ENCODE data around the gene IFITM10.

The IFITM10 gene

GRCh38 chr11:1719781-1720180 lies 30.6 kb downstream of the IFITM10 start:
- no peak for DNase-seq

- no peak for DNase-seq
Measured at GRCh38 chr11:1718326-1718725, 32.1 kb downstream of the IFITM10 start.

- no peak for DNase-seq
Measured at GRCh38 chr11:1717745-1718144, 32.6 kb downstream of the IFITM10 start.

DNA sequence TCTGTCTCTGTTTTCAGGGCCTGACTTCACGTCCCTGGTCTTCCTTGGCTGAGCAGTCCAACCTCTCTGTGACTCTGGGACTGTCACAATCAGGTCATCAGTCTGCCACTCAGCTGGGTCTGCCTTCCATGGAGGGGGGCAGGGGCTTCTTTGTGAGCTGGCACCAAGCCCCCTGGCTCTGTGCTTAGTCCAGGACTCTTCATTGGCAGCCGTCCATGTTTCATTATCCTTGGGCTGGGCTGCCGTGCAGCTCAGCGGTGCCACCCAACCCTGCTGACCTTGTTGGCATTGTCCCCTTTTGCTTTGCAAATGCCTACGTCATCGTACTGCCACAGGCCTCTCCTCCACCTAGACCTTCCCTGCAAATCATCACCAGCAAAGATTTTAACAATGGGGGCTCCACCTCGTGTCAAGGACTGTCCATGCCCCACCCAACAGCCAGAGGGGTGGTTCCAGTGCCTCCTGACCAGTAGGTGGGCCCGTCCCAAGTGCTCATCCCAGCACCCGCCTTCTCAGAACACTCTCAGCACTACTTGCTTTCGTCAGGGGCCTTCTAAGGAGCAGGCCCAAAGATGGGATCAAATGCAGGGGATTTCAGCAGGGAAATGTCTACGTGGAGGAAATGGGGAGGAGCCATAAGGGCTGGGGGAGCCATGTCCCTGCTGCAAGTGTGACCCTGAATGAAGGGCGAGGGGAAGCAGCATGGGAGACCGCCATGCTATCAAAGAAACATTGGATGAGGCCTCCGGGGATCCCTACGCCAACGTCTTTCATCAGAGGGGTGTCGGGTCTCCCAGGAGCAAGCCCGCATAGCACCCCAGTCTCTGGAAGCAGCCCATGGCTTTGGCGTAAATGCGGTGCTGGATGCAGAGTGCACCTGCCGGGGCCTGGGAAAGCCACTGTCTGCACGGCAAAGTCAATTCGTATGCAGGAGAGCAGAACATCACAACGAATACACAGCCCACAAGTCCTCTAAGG lies 35.2 kb downstream of the IFITM10 start:
- no peak for DNase-seq

- no peak for DNase-seq
Measured at GRCh38 chr11:1708716-1709115, 41.7 kb downstream of the IFITM10 start.

DNA sequence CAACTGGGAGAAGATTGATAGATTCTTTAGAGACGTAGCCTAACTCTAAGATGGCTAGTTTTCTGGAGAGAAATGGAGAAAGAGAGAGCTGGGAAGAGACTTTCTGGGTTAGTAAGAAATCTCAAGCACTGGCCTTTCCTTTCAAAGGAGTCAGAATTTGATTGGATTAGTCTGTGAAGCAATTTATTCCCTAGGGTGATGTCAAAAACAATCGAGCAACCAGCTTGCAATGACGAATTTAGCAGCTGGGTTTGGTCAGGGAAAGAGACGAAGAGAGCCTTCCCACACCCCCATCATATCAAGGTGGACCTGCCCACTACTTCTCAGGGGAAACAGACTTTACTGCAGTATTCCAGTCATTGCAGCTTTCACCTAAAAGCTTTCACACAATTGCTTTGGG lies 42.6 kb downstream of the IFITM10 start:
- no peak for DNase-seq

GRCh38 chr11:1706634-1707400 lies 43.6 kb downstream of the IFITM10 start:
- peak in 1 of 51 donors; percentile 19 for DNase-seq

DNA sequence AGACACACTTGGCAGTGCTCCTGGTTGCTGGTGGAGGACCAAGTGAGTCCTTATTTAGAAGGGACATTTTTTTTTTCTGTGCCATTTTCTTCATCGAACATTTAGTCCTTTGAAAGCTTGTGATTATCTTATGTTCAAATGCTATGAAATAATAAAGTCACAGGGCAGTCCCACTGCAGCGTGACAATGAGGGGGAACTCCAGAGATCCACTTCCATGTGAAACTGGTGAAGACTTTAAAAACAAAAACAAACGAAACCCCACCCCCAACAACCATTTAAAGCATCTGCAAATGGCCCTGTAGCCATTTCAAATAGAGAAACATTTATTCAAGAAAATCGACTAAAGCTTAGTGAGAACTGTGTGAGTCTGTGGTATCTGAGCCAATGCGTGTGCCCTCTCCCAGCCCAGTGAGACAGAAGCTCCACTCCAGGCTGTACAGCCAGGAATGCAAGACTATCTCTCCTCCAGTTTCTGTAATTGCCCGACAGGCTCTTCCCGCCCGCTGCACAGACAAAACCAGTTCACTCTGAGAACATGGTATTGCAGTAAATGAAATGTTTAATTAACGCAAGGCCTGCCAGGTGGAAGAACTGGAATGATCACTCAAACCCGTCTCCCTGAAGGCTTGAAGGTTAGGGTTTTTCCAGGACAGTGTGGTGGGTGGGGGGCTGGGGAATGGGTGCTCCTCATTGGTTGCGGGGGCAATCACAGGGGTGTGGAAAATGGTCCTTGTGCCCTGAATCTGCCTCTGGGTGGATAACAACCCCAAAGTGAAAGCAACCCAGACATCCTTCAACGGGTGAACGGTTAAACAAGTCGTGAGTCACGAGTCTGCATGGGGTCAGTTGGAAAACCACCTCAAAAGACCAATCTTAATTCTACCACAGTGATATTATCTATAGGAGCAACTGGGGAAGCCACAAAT lies 45.0 kb downstream of the IFITM10 start:
- DNase-seq: no peak

DNA sequence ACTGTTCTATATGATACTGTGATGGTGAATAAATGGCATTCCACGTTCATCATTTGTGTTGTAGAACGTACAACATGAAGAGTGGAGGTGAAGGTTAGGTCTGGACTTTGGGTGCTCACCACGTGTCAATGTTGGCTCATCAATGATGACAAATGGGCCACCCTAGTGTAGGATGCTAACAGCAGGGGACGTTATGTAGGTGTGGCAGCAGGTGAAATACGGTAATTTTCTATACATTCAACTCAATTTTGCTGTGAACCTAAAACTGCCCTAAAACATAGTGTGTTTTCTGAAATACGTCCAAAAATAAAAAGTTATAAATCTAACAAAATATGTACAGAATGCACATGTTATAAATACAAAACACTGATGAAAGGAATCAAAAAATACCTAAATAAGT lies 47.2 kb downstream of the IFITM10 start:
- DNase-seq: no peak

DNA sequence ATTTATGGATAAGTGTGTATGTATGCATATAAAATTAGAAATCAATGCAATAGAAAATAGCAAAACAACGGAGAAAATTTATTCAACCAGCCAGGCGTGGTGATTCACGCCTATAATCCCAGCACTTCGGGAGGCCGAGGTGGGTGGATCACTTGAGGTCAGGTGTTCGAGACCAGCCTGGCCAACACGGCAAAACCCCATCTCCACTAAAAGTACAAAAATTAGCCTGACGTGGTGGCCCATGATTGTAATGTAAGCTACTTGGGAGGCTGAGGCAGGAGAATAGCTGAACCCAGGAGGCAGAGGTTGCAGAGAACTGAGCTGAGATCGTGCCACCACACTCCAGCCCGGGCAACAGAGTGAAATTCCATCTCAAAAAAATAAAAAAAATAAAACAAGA lies 47.9 kb downstream of the IFITM10 start:
- DNase-seq: no peak

DNA sequence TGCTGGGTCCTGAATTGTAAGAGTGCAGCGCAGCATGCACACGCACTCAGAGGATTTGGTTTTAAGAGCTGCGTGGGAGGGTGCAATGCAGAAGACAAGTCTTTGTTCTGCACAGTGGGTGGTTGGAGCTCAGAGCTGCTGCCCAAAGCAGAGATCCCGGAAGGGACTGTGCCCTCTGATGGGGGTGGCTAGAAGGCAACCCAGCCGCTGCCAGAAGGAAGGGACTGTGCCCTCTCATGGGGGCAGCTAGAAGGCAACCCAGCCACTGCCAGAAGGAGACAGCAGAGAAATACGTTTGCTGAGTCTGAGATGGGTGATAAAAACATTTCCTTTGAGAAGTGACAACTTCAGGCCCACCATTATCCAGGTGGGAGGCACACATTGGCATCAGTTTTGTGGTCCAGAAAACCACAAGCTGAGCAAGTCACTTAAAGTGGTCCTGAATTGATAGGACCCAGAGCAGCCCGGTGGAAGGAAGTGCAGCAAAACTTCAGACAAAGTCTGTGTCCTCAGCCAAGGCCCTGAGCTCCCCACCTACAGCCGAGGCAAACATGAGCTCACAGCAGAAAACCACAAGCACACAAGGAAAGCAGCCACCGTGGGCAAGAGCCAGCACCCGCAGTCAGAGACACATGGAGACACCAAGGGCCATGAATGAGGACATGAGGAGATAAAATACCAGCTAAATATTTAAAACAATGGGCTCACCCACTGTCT lies 49.1 kb downstream of the IFITM10 start:
- peak in 1 of 51 donors; percentile 7 for DNase-seq

DNA sequence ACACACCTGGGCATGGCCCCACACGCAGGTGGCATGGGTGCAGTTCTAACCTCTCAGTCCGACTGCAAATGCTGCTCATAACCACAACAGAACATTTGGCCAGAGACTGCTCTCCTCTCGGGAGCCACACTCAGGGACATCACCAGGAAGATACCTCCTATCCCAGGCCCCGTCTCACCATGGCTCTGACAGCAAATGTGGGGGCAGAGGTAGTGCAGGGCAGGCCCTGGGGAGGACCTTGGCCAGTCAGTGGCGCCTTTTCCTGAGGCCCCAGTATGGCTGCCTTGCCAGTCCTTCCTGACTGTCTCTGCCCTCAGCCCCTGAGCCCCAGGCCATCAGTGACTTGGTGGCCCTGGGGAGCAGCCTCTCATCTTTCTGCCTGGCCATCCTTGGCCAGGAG lies 50.6 kb downstream of the IFITM10 start:
- DNase-seq: no peak

DNA sequence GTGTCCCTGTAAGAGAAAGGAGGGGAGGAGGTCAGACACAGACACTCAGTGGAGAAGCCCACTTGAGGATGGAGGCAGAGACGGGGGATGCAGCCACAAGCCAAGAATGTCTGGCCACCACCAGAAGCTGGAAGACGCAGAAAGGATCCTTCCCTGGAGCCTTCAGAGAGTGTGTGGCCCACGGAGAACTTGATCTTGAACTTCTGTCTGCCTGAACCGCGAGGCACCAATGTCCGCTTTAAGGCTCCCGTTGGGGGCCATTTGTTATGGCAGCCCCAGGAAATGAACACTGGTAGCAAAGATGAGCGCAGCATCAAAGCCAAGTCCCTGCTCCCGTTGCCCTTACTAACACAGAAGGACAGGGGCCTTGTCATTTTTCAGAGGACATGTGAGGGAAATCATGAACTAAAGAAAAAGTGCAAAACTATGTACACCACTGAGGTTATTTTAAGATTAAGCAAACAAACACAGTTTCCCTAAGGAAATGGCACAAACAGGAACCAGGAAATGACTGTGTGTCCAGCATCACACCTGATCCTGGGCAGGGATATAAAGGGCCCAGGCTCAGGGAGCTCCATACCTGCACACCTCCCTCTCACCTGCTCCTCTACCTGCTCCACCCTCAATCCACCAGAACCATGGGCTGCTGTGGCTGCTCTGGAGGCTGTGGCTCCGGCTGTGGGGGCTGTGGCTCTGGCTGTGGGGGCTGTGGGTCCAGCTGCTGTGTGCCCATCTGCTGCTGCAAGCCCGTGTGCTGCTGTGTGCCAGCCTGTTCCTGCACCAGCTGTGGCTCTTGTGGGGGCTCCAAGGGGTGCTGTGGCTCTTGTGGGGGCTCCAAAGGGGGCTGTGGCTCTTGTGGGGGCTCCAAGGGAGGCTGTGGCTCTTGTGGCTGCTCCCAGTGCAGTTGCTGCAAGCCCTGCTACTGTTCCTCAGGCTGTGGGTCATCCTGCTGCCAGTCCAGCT lies 53.5 kb downstream of the IFITM10 start, which contains the start of gene KRTAP5-6:
KRTAP5-6 (plus strand) TSS at position 588 of the 963 bp plus-strand sequence; CDS start at position 639, 51 bp downstream.
- no peak for DNase-seq

DNA sequence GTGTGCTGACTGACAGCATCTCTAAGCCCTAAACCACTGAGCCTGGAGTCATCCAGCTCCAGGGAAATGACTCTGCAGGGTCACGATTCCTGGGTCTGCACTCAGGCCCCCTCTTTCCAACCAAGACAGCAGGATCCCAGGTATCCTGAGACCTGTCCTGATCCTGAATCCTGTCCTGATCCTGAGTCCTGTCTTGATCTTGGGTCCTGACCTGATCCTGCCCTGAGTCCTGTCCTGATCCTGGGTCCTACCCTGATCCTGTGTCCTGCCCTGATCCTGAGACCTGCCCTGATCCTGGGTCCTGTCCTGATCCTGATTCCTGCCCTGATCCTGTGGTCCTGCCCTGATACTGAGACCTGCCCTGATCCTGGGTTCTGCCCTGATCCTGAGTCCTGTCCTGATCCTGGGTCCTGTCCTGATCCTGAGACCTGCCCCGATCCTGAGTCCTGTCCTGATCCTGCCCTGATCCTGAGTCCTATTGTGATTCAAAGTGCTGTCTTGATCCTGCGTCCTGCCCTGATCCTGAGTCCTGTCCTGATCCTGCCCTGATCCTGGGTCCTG lies 54.8 kb downstream of the IFITM10 start:
- DNase-seq: no peak

- no peak for DNase-seq
Measured at GRCh38 chr11:1694846-1695547, 55.4 kb downstream of the IFITM10 start.

GRCh38 chr11:1694064-1694845 lies 56.1 kb downstream of the IFITM10 start:
- DNase-seq: peak; percentile 25 to 91 (median 77)

DNA sequence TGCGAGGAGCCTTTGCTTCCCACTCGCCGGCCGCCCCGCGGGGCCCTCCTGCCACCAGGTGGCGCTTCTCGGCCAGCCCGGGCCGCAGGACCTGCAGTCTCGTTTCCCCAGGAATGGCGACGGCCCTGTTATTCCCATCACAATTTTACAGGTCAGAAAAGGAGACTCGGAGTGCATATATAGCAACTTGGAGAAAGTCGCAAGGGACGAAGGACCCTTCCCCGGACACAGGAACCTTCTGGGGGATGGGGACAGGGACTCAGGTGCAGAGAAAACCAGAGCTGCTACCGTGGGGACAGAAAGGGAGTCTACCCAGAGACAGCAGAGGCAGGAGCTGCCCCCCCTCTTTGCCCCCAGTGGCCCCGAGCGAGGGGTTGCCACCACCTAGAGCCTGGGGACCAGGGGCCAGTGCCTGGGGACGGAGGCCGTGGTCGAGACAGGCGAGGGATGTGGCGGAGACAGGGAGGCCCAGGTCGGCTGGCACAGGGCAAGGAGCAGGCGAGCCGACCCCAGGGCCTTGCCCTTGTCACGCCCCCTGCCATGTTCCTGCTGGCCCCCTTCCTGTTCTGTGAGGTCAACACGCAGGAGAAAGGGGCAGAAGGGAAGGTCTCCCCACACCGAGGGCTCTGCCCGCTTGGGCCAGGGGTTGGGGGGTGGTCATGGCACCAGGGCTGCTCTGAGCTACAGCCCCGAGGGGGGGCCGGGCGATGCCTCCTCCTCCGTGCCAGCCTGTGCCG lies 56.9 kb downstream of the IFITM10 start:
- DNase-seq: peak; percentile 11 to 89 (median 64)
